Sigmoid colon (tissue), 4 donors: ENCODE measurements around the gene ZNF775.

Source experiments
- EP300 ChIP-seq, 4 donors: sonication (generic); formaldehyde crosslinking; IDR thresholded peaks; one replicate each; pipeline ENCODE4 v1.6.1; 2017; ENCODE audit warnings: antibody characterized with exemption in 4 of 4
- POLR2A ChIP-seq, 2 donors: fragments of 450-650 bp; IDR thresholded peaks; one replicate each; pipeline ENCODE4 v1.6.1; 2016; ENCODE audit warnings: antibody characterized with exemption in 2 of 2, mild to moderate bottlenecking in 2 of 2, moderate library complexity in 2 of 2
- POLR2AphosphoS5 ChIP-seq, 4 donors: sonication (generic); formaldehyde crosslinking; IDR thresholded peaks; one replicate each; pipeline ENCODE4 v1.6.1; 2017; ENCODE audit warnings: antibody characterized with exemption in 4 of 4
- TF ChIP-seq, protein P1 (sequence below), 4 experiments: fragments of 450-650 bp in 3 of 4; fragments of 200-600 bp in 1 of 4; IDR thresholded peaks; one replicate each; pipeline ENCODE4 v1.5.1; 2016 to 2019; ENCODE audit warnings: antibody characterized with exemption in 4 of 4, mild to moderate bottlenecking in 3 of 4, moderate library complexity in 2 of 4

DNA sequence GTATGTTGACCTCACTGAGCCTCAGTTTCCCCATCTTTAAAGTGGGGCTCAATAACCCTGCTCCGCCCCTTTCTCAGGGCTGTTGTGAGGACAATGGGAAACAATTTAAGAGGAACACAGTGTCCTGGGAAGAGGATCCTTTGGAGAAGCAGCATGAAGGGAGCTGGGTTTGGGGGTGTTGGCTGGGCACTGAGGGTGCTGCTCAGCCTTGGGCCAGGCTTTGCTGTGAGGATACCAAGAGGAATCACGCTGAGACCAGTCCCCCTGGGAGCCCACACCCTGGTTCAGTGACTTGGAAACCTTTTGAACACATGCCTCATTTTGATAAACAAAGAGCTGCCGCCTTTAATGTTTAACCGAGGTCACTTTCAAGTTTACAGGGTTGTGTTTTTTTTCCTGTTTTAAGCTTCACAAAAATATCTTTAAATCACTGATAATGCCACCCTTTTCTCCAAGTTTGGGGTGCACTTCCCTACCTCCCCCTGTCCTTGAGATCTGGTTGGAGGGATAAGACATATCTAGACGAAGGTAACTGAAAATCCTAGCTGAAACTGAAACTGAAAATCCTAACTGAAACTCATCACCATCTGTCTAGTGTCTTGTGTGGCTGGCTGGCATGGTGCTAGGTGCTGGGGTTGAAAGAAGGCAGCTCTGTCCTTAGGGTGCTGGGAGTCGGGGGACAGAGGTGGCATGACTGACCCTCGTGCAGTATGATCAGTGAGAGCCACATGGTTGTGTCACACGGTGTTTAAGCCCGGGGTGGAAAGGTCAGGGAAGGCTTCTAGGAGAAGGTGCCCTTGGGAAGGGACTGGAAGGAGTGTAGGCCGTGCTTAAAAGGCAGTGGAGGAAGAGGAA lies 27.7 kb downstream of the ZNF775 start:
- TF ChIP-seq, protein P1, sequence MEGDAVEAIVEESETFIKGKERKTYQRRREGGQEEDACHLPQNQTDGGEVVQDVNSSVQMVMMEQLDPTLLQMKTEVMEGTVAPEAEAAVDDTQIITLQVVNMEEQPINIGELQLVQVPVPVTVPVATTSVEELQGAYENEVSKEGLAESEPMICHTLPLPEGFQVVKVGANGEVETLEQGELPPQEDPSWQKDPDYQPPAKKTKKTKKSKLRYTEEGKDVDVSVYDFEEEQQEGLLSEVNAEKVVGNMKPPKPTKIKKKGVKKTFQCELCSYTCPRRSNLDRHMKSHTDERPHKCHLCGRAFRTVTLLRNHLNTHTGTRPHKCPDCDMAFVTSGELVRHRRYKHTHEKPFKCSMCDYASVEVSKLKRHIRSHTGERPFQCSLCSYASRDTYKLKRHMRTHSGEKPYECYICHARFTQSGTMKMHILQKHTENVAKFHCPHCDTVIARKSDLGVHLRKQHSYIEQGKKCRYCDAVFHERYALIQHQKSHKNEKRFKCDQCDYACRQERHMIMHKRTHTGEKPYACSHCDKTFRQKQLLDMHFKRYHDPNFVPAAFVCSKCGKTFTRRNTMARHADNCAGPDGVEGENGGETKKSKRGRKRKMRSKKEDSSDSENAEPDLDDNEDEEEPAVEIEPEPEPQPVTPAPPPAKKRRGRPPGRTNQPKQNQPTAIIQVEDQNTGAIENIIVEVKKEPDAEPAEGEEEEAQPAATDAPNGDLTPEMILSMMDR (IDR thresholded peaks at IDR 0.05) = no peak
- TF ChIP-seq POLR2AphosphoS5 (IDR thresholded peaks at IDR 0.05) (peak in 3 of 4 donors; percentile 32 to 73 (median 70)), POLR2A (IDR thresholded peaks at IDR 0.05) (no peak), EP300 (IDR thresholded peaks at IDR 0.05) (no peak)
